ENCODE data around the gene BIRC3.
A peak's percentile ranks its signal among the peaks of the same experiment; 100 is the strongest.

Gene BIRC3

DNA sequence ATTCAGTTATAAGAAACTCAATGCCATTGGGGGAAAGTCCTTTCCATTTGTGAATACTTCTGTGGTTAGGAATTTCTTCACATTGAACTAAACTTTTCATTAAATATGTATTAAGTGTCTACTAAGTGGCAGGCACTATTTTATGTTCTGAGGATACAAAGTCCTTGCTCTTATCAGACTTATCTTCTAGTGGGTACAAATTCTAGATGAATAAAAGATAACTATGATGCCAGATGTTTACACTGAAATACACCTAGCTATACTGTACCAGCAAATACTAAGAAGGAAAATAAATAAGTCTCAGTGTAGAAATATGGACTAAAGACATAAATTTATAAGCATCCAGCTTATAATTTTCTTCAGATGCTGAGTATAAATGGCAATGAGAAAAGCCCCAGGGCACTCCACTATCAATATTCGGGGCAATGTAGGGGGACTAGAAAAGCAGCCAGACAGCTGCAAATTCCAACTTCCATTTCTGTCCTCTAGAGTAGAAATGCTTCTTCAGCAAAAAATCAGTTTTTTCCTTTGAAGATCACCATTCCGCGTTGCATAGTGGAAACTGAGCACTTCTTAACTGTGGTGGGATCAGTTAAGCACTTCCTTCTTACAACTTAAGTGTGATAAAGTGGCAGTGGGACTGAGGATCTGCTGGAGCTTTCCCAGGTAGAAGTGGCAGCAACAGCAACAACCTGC, 11.8 kb upstream of the BIRC3 start:
- no peak for TF ChIP-seq JUND (IDR thresholded peaks at IDR 0.05; ENCODE audit: low read depth)
- in situ Hi-C loops (cut with HindIII; ENCODE audit: low pct_unique_long_range_greater_than_20kb, low sequenced_read_pairs): no loop called here
- no peak for DNase-seq (ENCODE audit: low read depth in 1 of 2, low spot score in 1 of 2)

DNA sequence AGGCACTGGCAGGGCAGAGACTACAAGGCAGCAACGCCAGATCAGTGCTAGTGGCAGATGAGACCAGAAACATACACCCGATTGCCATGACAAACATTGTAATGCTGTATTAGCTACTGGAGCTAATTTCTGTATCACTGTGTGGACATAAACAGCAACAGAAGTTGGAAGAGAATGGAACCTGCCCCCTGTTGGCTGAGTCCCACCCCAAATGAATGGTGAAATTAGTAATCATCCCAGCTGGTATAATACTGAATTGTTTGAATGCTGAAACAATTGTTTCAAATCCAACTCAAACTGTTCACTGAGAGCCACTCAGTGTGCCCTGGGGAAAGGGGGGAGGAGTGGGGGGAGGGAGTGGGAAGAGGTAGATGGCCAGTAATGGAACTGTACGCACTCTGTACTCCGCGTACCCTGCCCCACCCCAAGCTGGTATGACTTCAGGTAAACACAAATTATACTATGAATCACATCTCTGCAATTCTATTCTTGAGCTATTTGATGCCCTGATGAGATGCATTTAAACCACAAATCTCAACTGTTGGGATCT, 11.2 kb upstream of the BIRC3 start:
- in situ Hi-C loops (cut with HindIII; ENCODE audit: low pct_unique_long_range_greater_than_20kb, low sequenced_read_pairs): no loop called here
- DNase-seq (ENCODE audit: low read depth in 1 of 2, low spot score in 1 of 2): no peak
- TF ChIP-seq JUND (IDR thresholded peaks at IDR 0.05; ENCODE audit: low read depth): no peak

DNA sequence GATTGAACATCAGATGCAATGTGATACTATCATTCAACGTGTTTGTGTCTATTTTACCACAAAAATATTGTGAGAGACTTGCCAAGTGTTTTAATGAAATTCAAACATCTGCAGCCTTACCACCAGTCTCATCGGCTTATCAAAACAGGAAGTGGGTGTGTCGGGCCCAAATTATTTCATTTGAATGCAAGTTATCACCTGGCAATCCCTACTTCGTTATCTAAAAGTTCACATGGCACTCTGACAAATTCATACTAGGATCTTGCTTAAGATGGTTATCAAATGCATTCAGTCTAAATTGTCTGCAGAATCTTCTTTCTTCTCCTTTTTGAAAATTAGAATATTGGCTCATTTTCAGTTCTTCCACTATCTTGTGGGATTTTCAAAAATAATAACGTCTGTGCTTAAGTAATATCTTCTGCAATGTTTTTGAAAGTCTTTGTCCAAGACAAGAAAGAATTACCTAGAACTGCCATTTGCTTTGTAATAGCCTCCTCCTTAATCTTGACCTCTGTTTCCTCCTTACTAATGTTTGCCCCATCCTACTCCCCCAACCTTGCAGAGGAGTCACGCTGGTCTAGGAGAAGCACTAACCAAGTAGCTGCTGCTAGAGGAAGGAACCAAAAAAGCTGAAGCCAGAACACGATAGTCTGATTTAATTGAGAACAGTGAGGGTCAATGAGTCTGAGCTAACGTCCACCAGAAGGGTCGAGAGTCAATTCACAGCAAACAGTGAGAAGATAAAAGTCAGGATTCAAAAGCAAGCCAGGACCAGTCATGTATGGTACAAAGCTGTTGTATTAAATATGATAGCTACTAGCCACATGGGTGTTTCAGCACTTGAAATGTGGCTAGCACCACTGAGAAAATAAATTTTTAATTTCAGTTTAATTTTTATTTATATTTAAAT, 10.2 kb upstream of the BIRC3 start:
- in situ Hi-C loops (cut with HindIII; ENCODE audit: low pct_unique_long_range_greater_than_20kb, low sequenced_read_pairs): no loop called here
- no peak for TF ChIP-seq JUND (IDR thresholded peaks at IDR 0.05; ENCODE audit: low read depth)

DNA sequence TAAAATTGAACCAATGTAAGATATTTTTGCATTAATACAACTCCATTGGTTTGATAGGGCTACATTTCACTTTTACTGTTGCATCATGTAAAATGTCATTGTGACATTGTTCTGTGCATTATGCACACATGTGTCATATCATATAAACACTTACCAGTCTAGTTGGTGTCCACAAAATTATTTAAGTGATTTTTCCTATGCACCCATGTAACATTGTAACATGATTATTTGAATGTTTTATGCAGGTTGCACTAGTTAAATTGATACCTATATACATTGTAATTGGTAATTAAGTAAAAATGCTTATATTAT, 9.6 kb upstream of the BIRC3 start:
- TF ChIP-seq JUND (IDR thresholded peaks at IDR 0.05; ENCODE audit: low read depth): no peak
- no peak for DNase-seq (ENCODE audit: low read depth in 1 of 2, low spot score in 1 of 2)
- in situ Hi-C loops (cut with HindIII; ENCODE audit: low pct_unique_long_range_greater_than_20kb, low sequenced_read_pairs): no loop called here

More for the DNA sequence above, 10.2 kb upstream of the BIRC3 start:
- DNase-seq (ENCODE audit: low read depth in 1 of 2, low spot score in 1 of 2): no peak

DNA sequence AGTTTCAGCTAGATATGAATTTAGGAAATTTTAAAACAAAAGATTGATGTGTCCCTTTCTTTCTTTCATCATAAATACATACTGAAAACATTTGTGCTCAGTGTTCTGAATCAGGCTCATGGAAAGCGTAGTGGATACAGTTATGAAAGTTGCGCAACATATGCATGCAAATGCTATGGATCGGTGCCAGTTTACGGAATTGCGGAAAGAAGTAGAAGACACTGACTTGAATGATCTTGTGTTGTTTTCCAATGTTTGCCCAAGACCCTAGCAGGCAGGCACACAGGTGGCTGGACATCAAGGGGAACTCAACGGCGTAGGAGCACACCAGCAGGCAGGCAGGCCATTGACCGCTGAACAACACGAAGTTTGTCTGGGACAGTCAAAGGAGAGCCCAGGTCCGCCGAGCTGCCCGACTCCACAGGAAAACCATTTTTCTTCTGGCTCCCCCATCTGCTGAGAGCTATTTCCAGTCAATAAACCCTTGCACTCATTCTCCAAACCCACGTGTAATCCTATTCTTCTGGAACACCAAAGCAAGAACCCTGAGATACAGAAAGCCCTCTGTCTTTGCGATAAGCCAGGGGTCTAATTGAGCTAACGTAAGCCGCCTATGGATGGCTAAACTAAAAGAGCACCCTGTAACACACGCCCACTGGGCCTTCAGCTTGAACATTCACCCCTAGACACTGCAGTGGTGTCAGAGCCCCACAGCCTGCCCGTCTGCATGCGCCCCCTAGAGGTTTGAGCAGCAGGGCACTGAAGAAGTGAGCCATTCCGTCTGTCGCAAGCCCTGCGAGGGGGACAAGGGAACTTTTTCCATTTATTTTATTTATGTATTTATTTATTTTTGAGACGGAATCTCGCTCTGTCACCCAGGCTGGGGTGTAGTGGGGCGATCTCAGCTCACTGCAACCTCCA, 7.4 kb upstream of the BIRC3 start:
- in situ Hi-C loops (cut with HindIII; ENCODE audit: low pct_unique_long_range_greater_than_20kb, low sequenced_read_pairs): no loop called here
- no peak for DNase-seq (ENCODE audit: low read depth in 1 of 2, low spot score in 1 of 2)

DNA sequence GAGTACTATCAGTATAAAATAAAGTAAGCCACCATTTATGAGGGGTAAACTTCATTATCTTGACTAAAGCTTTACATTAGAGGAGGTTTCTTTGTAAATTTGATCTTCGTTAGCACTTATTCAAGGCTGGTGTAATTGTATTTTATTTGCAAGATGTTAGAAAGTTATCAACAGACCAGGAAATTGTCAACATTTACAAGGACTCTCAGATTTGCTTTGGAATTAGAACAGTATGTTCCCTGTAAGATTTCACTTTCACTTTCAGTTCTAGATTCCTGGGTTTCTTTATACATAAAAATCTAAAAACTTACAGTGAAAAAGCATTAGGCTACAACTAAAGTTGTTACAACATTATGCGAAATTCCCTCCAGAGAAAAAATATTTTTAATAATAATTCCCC, 4.6 kb upstream of the BIRC3 start:
- in situ Hi-C loops (cut with HindIII; ENCODE audit: low pct_unique_long_range_greater_than_20kb, low sequenced_read_pairs): no loop called here
- TF ChIP-seq JUND (IDR thresholded peaks at IDR 0.05; ENCODE audit: low read depth): no peak
- peak; percentile 26 to 35 for DNase-seq (ENCODE audit: low read depth in 1 of 2, low spot score in 1 of 2)

More for the DNA sequence above, 7.4 kb upstream of the BIRC3 start:
- no peak for TF ChIP-seq JUND (IDR thresholded peaks at IDR 0.05; ENCODE audit: low read depth)

DNA sequence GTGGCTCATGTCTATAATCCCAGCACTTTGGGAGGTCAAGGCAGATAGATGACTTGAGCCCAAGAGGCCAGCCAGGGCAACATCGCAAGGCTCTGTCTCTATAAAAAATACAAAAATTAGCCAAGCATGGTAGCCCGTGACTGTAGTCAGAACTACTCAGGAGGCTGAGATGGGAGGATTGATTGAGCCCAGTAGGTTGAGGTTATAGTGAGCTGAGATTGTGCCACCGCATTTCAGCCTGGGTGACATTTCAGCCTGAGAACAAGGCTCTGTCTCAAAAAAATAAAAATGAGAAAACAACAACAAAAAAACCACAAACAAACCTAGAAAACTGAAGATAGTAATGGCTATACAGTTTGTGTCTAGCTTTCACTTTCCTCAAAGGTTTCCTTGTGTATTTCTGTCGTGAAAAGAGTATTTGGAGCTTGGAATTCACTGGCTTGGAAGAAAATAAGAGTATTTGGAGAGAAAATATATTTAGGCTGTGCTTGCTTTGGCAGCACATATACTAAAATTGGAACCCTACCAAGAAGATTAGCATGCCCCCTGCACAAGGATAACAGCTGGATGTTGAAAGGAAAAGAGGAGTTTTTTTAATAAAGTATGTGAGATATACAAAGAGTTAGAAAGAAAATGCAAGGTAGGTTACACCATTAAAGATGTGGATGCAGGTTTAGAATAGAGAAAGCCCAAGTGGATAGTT, 3.9 kb upstream of the BIRC3 start:
- in situ Hi-C loops (cut with HindIII; ENCODE audit: low pct_unique_long_range_greater_than_20kb, low sequenced_read_pairs): no loop called here
- TF ChIP-seq JUND (IDR thresholded peaks at IDR 0.05; ENCODE audit: low read depth): no peak

DNA sequence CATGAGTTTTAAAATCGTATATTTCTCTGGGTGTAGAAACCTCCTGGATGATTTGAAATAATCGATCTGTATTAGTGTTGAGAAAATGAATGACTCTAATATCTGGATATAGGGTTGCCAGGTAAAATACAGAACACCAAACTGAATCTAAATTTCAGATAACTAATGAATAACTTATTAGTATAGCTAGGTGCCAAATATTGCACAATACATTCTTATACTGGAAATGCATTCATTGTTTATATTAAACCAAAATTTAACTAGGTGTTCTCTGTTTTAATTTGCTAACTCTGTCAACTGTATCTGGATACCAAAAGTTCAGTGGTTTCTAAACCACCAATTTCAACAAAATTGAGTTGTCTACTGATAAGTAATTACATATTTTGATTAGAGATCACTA, 2.5 kb upstream of the BIRC3 start:
- in situ Hi-C loops (cut with HindIII; ENCODE audit: low pct_unique_long_range_greater_than_20kb, low sequenced_read_pairs): no loop called here
- no peak for DNase-seq (ENCODE audit: low read depth in 1 of 2, low spot score in 1 of 2)
- TF ChIP-seq JUND (IDR thresholded peaks at IDR 0.05; ENCODE audit: low read depth): no peak

More for the DNA sequence above, 3.9 kb upstream of the BIRC3 start:
- DNase-seq (ENCODE audit: low read depth in 1 of 2, low spot score in 1 of 2): peak in 1 of 2 experiments; percentile 27

DNA sequence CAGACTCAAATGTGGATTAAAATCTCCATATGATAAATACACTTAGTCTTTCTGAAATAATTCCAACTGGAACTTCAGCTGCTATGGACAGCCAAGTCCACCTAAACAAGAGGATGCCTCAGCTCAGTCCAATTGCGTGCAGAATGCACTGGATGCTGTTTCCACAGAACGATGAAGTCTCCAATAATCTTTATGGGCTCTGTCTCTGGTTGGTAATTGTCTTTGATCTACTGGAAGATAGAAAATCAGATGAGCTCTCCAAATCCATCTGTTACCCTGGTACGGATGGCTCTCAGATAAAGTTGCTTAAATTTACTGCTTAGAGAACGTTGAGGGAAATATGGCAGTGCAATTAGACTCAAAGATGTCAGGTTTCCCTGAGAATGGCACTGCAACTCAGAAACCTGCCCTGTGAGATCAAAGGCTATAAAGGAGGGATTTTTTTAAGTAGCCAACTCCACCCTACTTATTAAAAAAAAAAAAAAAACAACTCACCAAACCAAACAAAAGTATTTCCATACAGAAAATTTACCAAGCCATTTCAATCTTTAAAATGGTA, 859 bp upstream of the BIRC3 start:
- in situ Hi-C loops (cut with HindIII; ENCODE audit: low pct_unique_long_range_greater_than_20kb, low sequenced_read_pairs): no loop called here
- no peak for TF ChIP-seq JUND (IDR thresholded peaks at IDR 0.05; ENCODE audit: low read depth)
- no peak for DNase-seq (ENCODE audit: low read depth in 1 of 2, low spot score in 1 of 2)

DNA sequence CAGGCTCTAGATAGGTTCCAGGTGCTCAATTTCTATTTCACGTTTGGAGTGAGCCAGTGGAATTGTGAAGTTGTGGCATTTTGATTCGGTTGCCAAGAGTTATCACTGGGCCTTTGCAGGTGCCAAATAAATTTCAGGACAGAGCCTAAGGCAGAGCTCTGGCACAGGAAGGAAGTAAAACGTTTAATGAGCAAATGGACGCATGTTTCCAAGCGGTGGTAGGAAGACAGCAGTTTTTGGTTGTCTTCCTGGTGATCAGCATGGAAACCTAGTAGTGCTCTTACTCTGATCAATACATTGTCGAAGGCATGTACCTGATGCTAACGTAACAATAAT, 452 bp downstream of the BIRC3 start:
- no peak for TF ChIP-seq JUND (IDR thresholded peaks at IDR 0.05; ENCODE audit: low read depth)
- in situ Hi-C loops (cut with HindIII; ENCODE audit: low pct_unique_long_range_greater_than_20kb, low sequenced_read_pairs): no loop called here
- peak in 1 of 2 experiments; percentile 23 for DNase-seq (ENCODE audit: low read depth in 1 of 2, low spot score in 1 of 2)

DNA sequence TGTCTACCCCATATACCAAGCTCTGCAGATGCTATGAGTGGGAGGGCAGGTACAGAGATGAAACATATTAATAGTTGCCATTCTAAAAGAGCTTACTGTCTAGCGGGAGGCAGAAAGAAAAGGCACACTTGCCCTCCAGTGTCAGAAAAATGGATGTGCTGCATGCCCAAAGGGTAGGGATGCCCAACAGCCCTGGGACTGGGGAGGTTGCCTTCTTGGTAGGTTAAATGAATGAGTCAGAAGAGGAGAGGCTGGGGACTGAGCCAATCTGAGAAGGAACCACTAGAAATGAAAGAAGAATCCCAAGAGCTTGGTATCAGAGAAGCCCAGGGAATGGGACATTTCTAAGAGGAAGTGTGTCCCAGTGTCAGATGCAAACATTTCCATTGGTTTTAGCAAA, 1.2 kb downstream of the BIRC3 start:
- peak in 1 of 2 experiments; percentile 22 for DNase-seq (ENCODE audit: low read depth in 1 of 2, low spot score in 1 of 2)
- TF ChIP-seq JUND (IDR thresholded peaks at IDR 0.05; ENCODE audit: low read depth): no peak
- in situ Hi-C loops (cut with HindIII; ENCODE audit: low pct_unique_long_range_greater_than_20kb, low sequenced_read_pairs): no loop called here

Measured in T47D (cell line).